GM13976 (cell line): ENCODE data around the gene SYT14.

Source experiments
- DNase-seq: peaks from one replicate; pipeline ENCODE4 v3.0.0; 2012; ENCODE audit warnings: low spot score
- in situ Hi-C: fragments of 300-500 bp; cut with MboI; formaldehyde crosslinking; loops from one replicate; pipeline ENCODE4 v1.12.0; 2022; ENCODE audit warnings: low sequenced_read_pairs, mixed read lengths, inconsistent platforms; ENCODE audit not compliant: unreplicated experiment
- TF ChIP-seq, protein P1 (sequence below): IDR thresholded peaks from 2 replicates; pipeline ENCODE4 v1.5.1; 2012; ENCODE audit warnings: borderline replicate concordance, mild to moderate bottlenecking; ENCODE audit not compliant: insufficient read depth; ENCODE audit errors: extremely low read depth, missing control alignments, control extremely low read depth

SYT14 gene

DNA sequence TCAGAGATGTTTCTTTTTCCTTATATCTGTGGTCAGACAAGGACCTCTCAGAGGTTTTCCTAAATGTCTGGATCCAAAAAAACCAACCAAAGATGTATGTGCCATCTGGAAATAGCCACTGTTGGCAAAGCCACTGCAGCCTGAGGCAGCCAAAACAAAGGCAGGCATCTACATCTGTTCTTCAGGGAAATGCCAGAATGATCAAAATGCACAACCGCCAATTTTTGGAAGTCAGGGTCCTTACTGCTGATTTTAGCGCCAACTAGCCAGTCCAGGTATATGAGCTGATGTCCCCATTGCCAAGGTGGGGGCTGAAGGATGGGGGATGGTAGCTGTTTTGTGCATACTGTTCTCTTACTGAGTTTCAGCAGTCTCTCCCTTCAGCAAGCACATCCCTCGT is 45.9 kb downstream of the SYT14 start:
- TF ChIP-seq, protein P1, sequence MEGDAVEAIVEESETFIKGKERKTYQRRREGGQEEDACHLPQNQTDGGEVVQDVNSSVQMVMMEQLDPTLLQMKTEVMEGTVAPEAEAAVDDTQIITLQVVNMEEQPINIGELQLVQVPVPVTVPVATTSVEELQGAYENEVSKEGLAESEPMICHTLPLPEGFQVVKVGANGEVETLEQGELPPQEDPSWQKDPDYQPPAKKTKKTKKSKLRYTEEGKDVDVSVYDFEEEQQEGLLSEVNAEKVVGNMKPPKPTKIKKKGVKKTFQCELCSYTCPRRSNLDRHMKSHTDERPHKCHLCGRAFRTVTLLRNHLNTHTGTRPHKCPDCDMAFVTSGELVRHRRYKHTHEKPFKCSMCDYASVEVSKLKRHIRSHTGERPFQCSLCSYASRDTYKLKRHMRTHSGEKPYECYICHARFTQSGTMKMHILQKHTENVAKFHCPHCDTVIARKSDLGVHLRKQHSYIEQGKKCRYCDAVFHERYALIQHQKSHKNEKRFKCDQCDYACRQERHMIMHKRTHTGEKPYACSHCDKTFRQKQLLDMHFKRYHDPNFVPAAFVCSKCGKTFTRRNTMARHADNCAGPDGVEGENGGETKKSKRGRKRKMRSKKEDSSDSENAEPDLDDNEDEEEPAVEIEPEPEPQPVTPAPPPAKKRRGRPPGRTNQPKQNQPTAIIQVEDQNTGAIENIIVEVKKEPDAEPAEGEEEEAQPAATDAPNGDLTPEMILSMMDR: no peak
- in situ Hi-C loops: loop anchor here (10.0 kb wide), 1 partner anchor 119 kb away; no protein-coding TSS in a partner anchor

DNA sequence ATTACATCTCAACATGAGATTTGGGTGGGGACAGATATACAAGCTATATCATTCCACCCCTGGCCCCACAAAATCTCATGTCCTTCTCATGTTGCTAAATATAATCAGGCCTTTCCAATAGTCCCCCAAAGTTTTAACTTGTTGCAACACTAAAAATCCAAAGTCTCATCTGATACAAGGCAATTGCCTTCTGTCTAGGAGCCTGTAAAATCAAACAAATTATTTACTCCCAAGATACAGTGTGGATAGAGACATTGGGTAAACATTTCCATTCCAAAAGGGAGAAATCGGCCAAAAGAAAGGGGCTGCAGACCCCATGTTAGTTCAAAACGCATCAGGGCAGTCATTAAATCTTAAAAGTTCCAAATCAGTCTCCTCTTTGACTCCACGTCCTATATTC is 47.0 kb downstream of the SYT14 start:
- in situ Hi-C loops: loop anchor here (10.0 kb wide), 1 partner anchor 120 kb away; no protein-coding TSS in a partner anchor

More for the DNA sequence above, 45.9 kb downstream of the SYT14 start:
- no peak for DNase-seq

DNA sequence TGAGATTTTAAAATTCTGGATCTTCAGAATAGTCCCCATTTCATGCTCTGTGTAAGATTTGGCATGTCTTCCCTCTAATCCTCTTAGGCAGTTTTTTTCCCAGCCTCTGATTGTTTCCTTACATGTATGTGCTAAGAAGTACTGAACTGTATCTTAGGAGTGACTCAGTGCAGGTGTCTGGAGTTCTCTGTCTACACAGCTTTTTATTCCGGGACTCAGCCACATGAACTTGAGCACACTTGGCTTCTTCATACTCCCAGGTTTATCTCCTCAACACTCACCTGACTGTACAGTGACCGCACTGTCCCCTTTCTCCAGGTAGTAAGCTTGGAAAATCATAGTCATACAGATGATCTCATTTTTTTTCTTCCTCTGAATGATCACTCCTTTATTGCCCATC is 50.7 kb downstream of the SYT14 start:
- DNase-seq: no peak
- TF ChIP-seq, protein P1: no peak
- in situ Hi-C loops: loop anchor here (10.0 kb wide), 1 partner anchor 124 kb away; no protein-coding TSS in a partner anchor

More for the DNA sequence above, 47.0 kb downstream of the SYT14 start:
- DNase-seq: no peak
- TF ChIP-seq, protein P1: no peak

DNA sequence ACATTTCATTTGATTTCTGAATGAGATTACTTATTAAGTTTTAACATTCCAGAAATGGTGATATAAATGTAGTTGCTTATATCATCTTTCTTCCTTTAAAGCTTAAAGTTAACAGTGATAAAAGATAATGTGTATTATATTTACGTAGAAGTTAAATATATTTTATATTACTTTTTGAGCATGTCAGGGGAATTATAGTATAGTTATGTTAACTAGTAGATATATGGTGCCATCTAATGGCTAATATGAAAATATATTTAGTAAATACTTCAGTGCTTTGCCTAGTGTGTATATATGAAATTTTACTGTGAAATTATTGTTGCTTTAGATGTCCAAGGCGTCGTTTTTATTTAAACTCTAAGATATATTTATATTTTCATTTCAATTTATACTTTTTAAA is 51.5 kb downstream of the SYT14 start:
- TF ChIP-seq, protein P1: no peak
- in situ Hi-C loops: loop anchor here (10.0 kb wide), 1 partner anchor 125 kb away; no protein-coding TSS in a partner anchor
- peak; percentile 17 for DNase-seq

DNA sequence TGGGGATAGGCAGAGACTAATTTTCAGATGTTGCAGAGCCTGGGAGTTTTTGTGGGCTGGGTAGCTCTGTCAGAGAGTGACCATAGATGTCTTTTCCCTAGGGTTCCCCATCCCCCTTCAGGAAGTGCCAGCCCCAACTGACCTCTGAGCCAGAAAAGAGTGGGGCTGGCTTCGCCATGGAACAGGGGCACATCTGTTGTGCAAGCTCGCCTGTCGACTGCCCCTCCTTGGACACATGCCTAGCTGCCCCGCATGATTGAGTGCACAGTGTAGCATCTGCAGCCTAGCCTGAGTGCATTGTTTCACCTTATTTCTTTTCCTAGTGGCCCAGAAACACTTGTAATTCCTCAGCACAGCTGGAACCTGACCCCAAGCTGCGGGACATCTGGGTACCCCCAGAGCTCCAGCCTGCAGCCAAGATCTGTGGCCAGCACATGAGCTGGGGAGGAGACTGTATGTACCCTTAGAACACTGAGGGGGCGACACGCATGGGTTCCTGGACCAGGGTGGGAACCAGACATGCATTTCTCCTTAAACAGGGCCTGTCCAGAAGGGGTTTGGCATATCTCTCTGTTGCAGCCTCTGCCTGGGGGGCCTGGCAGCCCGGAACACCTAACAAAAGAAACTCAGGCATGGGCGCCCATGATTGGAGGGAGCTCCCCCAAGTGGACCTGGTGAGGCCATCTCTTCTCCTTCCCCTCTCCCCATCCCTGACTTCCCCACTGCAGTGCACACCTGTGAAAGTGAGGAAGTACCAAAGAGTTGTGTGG is 55.2 kb downstream of the SYT14 start:
- TF ChIP-seq, protein P1: no peak
- no peak for DNase-seq
- in situ Hi-C loops: no loop called here

DNA sequence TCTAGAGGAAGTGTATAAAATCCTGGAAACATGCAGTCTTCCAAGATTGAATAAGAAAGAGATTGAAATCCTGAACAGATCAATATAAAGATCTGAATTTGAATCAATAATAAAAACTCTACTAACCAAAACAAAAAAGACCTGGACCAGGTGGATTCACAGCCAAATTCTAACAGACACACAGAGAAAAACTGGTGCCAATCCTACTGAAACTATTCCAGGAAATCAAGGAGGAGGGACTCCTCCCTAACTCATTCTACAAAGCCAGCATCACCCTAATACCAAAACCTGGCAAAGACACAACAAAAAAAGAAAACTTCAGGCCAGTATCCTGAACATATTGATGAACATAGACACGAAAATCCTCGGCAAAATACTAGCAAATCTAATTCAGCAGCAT is 58.3 kb downstream of the SYT14 start:
- in situ Hi-C loops: no loop called here
- TF ChIP-seq, protein P1: no peak
- DNase-seq: no peak

DNA sequence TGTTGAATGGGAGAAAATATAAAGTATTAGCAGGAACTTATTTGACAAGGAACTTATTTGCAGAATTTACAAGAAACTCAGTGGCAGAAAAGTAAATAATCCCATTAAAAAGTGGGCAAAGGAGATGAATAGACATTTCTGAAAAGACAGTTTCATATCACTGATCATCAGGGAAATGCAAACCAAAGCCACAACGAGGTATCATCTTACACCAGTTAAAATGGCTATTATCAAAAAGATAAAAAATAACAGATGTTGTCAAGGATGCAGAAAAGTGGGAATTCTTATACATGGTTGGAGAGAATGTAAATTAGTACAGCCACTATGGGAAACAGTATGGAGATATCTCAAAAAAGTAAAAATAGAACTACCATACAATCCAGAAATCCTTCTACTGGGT is 61.0 kb downstream of the SYT14 start:
- in situ Hi-C loops: no loop called here
- TF ChIP-seq, protein P1: no peak
- DNase-seq: no peak
